ENCODE measurements around the gene DHDH. TPM values are rescaled to one million over a fixed set of nuclear protein-coding genes. Genes with fewer than 3 reads are reported as not detected.

DHDH gene
- total RNA-seq, 1 experiment from 2014 or later, result 2.0 TPM

GRCh38 chr19:48961673-48962028, 28.2 kb downstream of the DHDH start:
- Histone ChIP-seq H3K9me2 (ENCODE audit: insufficient read depth) (no peaks in the 10 kb centered on the region), H4K20me1 (ENCODE audit: insufficient read depth) (peaks cover 12% of the 10 kb centered on the region), H3K27me3 (ENCODE audit: insufficient read depth, low read depth) (no peaks in the 10 kb centered on the region), H3F3A (ENCODE audit: insufficient read depth, low read depth) (peaks cover 73% of the 10 kb centered on the region), H3K27ac (peak overlapping the region; percentile 95), H3K9me3 (ENCODE audit: insufficient read depth, low read depth) (no peaks in the 10 kb centered on the region), H2AFZ (no peak overlapping the region), H3K36me3 (ENCODE audit: low read depth) (peaks cover 17% of the 10 kb centered on the region), H3K4me1 (replicated peaks; ENCODE audit: insufficient read depth) (peaks cover 27% of the 10 kb centered on the region), H3K4me2 (peak overlapping the region; percentile 96), H3K4me3 (no peak overlapping the region; the same call in 1 of the 2 replicates), H3K79me2 (ENCODE audit: low read depth) (peaks cover 25% of the 10 kb centered on the region)
- TF ChIP-seq EZH2 (IDR thresholded peaks at IDR 0.05; ENCODE audit: low read depth), result no peak
- no peak for TF ChIP-seq CTCF (conservative IDR thresholded peaks at IDR 0.05)
- ChIA-PET POLR2A (ENCODE audit: unreplicated experiment) (interaction anchor here (0.6 to 1.1 kb wide), 2 partner anchors 21 to 61 kb away, joined by 5 to 26 read pairs; partner anchors contain the start of gene NUCB1), CTCF (no interaction called here)
- no TSS peak for BruUV-seq (replicated peaks)
- intact Hi-C loops (cut with micrococcal nuclease; ENCODE audit: unreplicated experiment), result loop anchor here (1.0 to 10.0 kb wide), 3 partner anchors 86 to 477 kb away; partner anchors contain the start of gene HSD17B14
- DNase-seq, result peak in 1 of 2 experiments; percentile 9

GRCh38 chr19:48962029-48962848, 28.7 kb downstream of the DHDH start:
- TF ChIP-seq CTCF (conservative IDR thresholded peaks at IDR 0.05) (no peak), EZH2 (IDR thresholded peaks at IDR 0.05; ENCODE audit: low read depth) (no peak)
- H3K4me1 ChIP-seq (replicated peaks; ENCODE audit: insufficient read depth), result peaks cover 33% of the 10 kb centered on the region
- peak overlapping the region; percentile 84; the same call in 1 of the 2 replicates for H3K4me3 ChIP-seq
- TSS peak; percentile 20 for BruUV-seq (replicated peaks)
- no peaks in the 10 kb centered on the region for H3K9me2 ChIP-seq (ENCODE audit: insufficient read depth)
- H3K9me3 ChIP-seq (ENCODE audit: insufficient read depth, low read depth), result no peaks in the 10 kb centered on the region
- H3K36me3 ChIP-seq (ENCODE audit: low read depth), result peaks cover 22% of the 10 kb centered on the region
- H3K27ac ChIP-seq, result peak overlapping the region; percentile 95
- H4K20me1 ChIP-seq (ENCODE audit: insufficient read depth), result peaks cover 18% of the 10 kb centered on the region
- DNase-seq, result peak; percentile 72 to 86
- H2AFZ ChIP-seq, result no peak overlapping the region
- H3K79me2 ChIP-seq (ENCODE audit: low read depth), result peaks cover 28% of the 10 kb centered on the region
- peaks cover 78% of the 10 kb centered on the region for H3F3A ChIP-seq (ENCODE audit: insufficient read depth, low read depth)
- ChIA-PET CTCF (no interaction called here), POLR2A (ENCODE audit: unreplicated experiment) (interaction anchor here (0.5 to 1.1 kb wide), 13 partner anchors 19 to 345 kb away, joined by 3 to 26 read pairs (median 5); partner anchors contain the start of genes DHDH, GYS1, NUCB1 and RUVBL2)
- H3K27me3 ChIP-seq (ENCODE audit: insufficient read depth, low read depth), result no peaks in the 10 kb centered on the region
- peak overlapping the region; percentile 96 for H3K4me2 ChIP-seq
- intact Hi-C loops (cut with micrococcal nuclease; ENCODE audit: unreplicated experiment), result loop anchor here (1.0 to 10.0 kb wide), 3 partner anchors 87 to 477 kb away; partner anchors contain the start of gene HSD17B14

- TF ChIP-seq CTCF (conservative IDR thresholded peaks at IDR 0.05) (no peak), EZH2 (IDR thresholded peaks at IDR 0.05; ENCODE audit: low read depth) (no peak)
- Histone ChIP-seq H3K27ac (peak overlapping the region; percentile 95), H3K4me3 (peak overlapping the region; percentile 84; the same call in 1 of the 2 replicates), H3K9me2 (ENCODE audit: insufficient read depth) (no peaks in the 10 kb centered on the region), H3K4me2 (peak overlapping the region; percentile 96), H3K36me3 (ENCODE audit: low read depth) (peaks cover 20% of the 10 kb centered on the region), H3F3A (ENCODE audit: insufficient read depth, low read depth) (peaks cover 78% of the 10 kb centered on the region), H3K27me3 (ENCODE audit: insufficient read depth, low read depth) (no peaks in the 10 kb centered on the region), H3K4me1 (replicated peaks; ENCODE audit: insufficient read depth) (peaks cover 38% of the 10 kb centered on the region), H3K9me3 (ENCODE audit: insufficient read depth, low read depth) (no peaks in the 10 kb centered on the region), H3K79me2 (ENCODE audit: low read depth) (peaks cover 33% of the 10 kb centered on the region), H2AFZ (no peak overlapping the region), H4K20me1 (ENCODE audit: insufficient read depth) (peaks cover 22% of the 10 kb centered on the region)
- CTCF ChIA-PET, result no interaction called here
- intact Hi-C loops (cut with micrococcal nuclease; ENCODE audit: unreplicated experiment), result loop anchor here (1.0 to 10.0 kb wide), 3 partner anchors 88 to 478 kb away; partner anchors contain the start of gene HSD17B14
- DNase-seq, result no peak
- POLR2A ChIA-PET (ENCODE audit: unreplicated experiment), result interaction anchor here (0.5 to 1.0 kb wide), 6 partner anchors 29 to 120 kb away, joined by 3 to 12 read pairs (median 4); partner anchors contain the start of genes DHDH, GYS1 and RUVBL2
- BruUV-seq (replicated peaks), result no TSS peak
These were observed 29.3 kb downstream of the DHDH start for GRCh38 chr19:48962849-48963165.
